ENCODE results near the gene MKRN2. TPM values are rescaled to one million over a fixed set of nuclear protein-coding genes. Genes with fewer than 3 reads are reported as not detected.

The MKRN2 gene
- total and polyA plus RNA-seq, 2 donors (not counting 3 experiments of a cell fraction or from before 2014, with no cell fraction given): 27.3 to 29.9 TPM

GRCh38 chr3:12611117-12611516 is 54.2 kb downstream of the MKRN2 start:
- H3K4me1 ChIP-seq (ENCODE audit: control insufficient read depth, extremely low read depth, insufficient read depth, low read length): no peaks in the 10 kb centered on the region
- no peaks in the 10 kb centered on the region for H3K9me1 ChIP-seq (replicated peaks; ENCODE audit: control insufficient read depth, extremely low read depth, insufficient read depth, low read length)
- FAIRE-seq (no peak), DNase-seq (ENCODE audit: low read depth, low spot score) (no peak)
- H3K4me3 ChIP-seq (replicated peaks in 1 of 3; ENCODE audit: insufficient read depth in 1 of 3, low read depth in 1 of 3, low read length in 3 of 3): no peak overlapping the region
- peaks cover 2% of the 10 kb centered on the region for H4K20me1 ChIP-seq (replicated peaks; ENCODE audit: control insufficient read depth, extremely low read depth, insufficient read depth, low read length)
- H3K36me3 ChIP-seq (ENCODE audit: control insufficient read depth in 2 of 2, extremely low read depth in 1 of 2, insufficient read depth in 2 of 2, low read length in 2 of 2): peaks cover 13 to 15% of the 10 kb centered on the region in 2 experiments
- ChIA-PET POLR2A (no interaction called here), CTCF (no interaction called here)
- no peak overlapping the region for H2AFZ ChIP-seq (ENCODE audit: low read depth, low read length)
- intact Hi-C loops (cut with micrococcal nuclease): no loop called here
- H3K9ac ChIP-seq (replicated peaks; ENCODE audit: extremely low read depth, insufficient read depth, low read length): no peak overlapping the region
- dilution Hi-C loops (cut with MboI; ENCODE audit: extremely low pct_ligation_motif_present, low sequenced_read_pairs): no loop called here
- no peak overlapping the region for H3K4me2 ChIP-seq (ENCODE audit: insufficient read depth, low read length)
- no peaks in the 10 kb centered on the region for H3K27me3 ChIP-seq (ENCODE audit: control insufficient read depth in 2 of 2, insufficient read depth in 2 of 2, low read length in 2 of 2)
- TF ChIP-seq MAX (IDR thresholded peaks at IDR 0.05; ENCODE audit: insufficient read depth, insufficient read length) (no peak), MYC (IDR thresholded peaks at IDR 0.05; ENCODE audit: low read depth, low read length) (no peak)
- peaks cover 45% of the 10 kb centered on the region for H3K79me2 ChIP-seq (ENCODE audit: control insufficient read depth, insufficient read depth, low read length)
- no peak overlapping the region for H3K27ac ChIP-seq (ENCODE audit: insufficient read depth, low read depth, low read length)
- no peaks in the 10 kb centered on the region for H3K9me3 ChIP-seq (replicated peaks; ENCODE audit: control insufficient read depth, insufficient read depth, low read length)
- no TSS peak for BruUV-seq (replicated peaks)

- intact Hi-C loops (cut with micrococcal nuclease): no loop called here
- Histone ChIP-seq H3K9ac (replicated peaks; ENCODE audit: extremely low read depth, insufficient read depth, low read length) (no peak overlapping the region), H4K20me1 (replicated peaks; ENCODE audit: control insufficient read depth, extremely low read depth, insufficient read depth, low read length) (peaks cover 2% of the 10 kb centered on the region), H3K4me2 (ENCODE audit: insufficient read depth, low read length) (no peak overlapping the region), H3K4me3 (replicated peaks in 1 of 3; ENCODE audit: insufficient read depth in 1 of 3, low read depth in 1 of 3, low read length in 3 of 3) (no peak overlapping the region), H3K9me1 (replicated peaks; ENCODE audit: control insufficient read depth, extremely low read depth, insufficient read depth, low read length) (no peaks in the 10 kb centered on the region), H3K4me1 (ENCODE audit: control insufficient read depth, extremely low read depth, insufficient read depth, low read length) (no peaks in the 10 kb centered on the region), H2AFZ (ENCODE audit: low read depth, low read length) (no peak overlapping the region), H3K9me3 (replicated peaks; ENCODE audit: control insufficient read depth, insufficient read depth, low read length) (no peaks in the 10 kb centered on the region), H3K27me3 (ENCODE audit: control insufficient read depth in 2 of 2, insufficient read depth in 2 of 2, low read length in 2 of 2) (no peaks in the 10 kb centered on the region), H3K79me2 (ENCODE audit: control insufficient read depth, insufficient read depth, low read length) (peaks cover 52% of the 10 kb centered on the region), H3K36me3 (ENCODE audit: control insufficient read depth in 2 of 2, extremely low read depth in 1 of 2, insufficient read depth in 2 of 2, low read length in 2 of 2) (peaks cover 6 to 12% of the 10 kb centered on the region in 2 experiments), H3K27ac (ENCODE audit: insufficient read depth, low read depth, low read length) (no peak overlapping the region)
- no peak for TF ChIP-seq POLR2A (IDR thresholded peaks at IDR 0.05; ENCODE audit: low read depth, low read length)
- TF ChIP-seq GATA2 (IDR thresholded peaks at IDR 0.05; ENCODE audit: insufficient read depth, insufficient read length, low read depth, low read length): no peak
- TF ChIP-seq MYC (IDR thresholded peaks at IDR 0.05; ENCODE audit: low read depth, low read length): no peak
- no peak for TF ChIP-seq EZH2 (IDR thresholded peaks at IDR 0.05; ENCODE audit: borderline replicate concordance, low read depth, low read length, severe bottlenecking)
- TF ChIP-seq CTCF (IDR thresholded peaks at IDR 0.05; ENCODE audit: extremely low read depth in 1 of 2, insufficient read depth in 1 of 2, low read depth in 1 of 2, low read length in 2 of 2): no peak
- DNase-seq (ENCODE audit: low read depth, low spot score): no peak
- dilution Hi-C loops (cut with MboI; ENCODE audit: extremely low pct_ligation_motif_present, low sequenced_read_pairs): no loop called here
- no peak for FAIRE-seq
- POLR2A ChIA-PET: no interaction called here
- CTCF ChIA-PET: interaction anchor here (1.0 kb wide), 1 partner anchor 107 kb away, joined by 3 read pairs; no protein-coding TSS in a partner anchor
- BruUV-seq (replicated peaks): no TSS peak
Observed at GRCh38 chr3:12612514-12613226, 55.8 kb downstream of the MKRN2 start.

Data from endothelial cell of umbilical vein (primary cell).